ENCODE results near the gene PLEKHG1.

Gene PLEKHG1

GRCh38 chr6:150622941-150623874 lies 23.5 kb downstream of the PLEKHG1 start:
- no peak for TF ChIP-seq CTCF (IDR thresholded peaks at IDR 0.05)
- Histone ChIP-seq H3K4me1 (ENCODE audit: control insufficient read depth in 1 of 2, insufficient read depth in 1 of 2, low read depth in 1 of 2, low read length in 1 of 2) (no peaks in the 10 kb centered on the region), H3K4me3 (ENCODE audit: low read depth in 1 of 2, low read length in 1 of 2) (no peak overlapping the region), H3K27me3 (peaks cover 20% of the 10 kb centered on the region), H3K27ac (no peak overlapping the region), H3K9me3 (no peaks in the 10 kb centered on the region), H3K36me3 (no peaks in the 10 kb centered on the region)

GRCh38 chr6:150624191-150624590 lies 24.5 kb downstream of the PLEKHG1 start:
- no peak overlapping the region for H3K4me3 ChIP-seq (ENCODE audit: low read depth in 1 of 2, low read length in 1 of 2)
- no peaks in the 10 kb centered on the region for H3K9me3 ChIP-seq
- H3K36me3 ChIP-seq: no peaks in the 10 kb centered on the region
- H3K27me3 ChIP-seq: peaks cover 18% of the 10 kb centered on the region
- H3K27ac ChIP-seq: no peak overlapping the region
- TF ChIP-seq CTCF (IDR thresholded peaks at IDR 0.05): no peak
- no peaks in the 10 kb centered on the region for H3K4me1 ChIP-seq (ENCODE audit: control insufficient read depth in 1 of 2, insufficient read depth in 1 of 2, low read depth in 1 of 2, low read length in 1 of 2)

- Histone ChIP-seq H3K4me3 (ENCODE audit: low read depth in 1 of 2, low read length in 1 of 2) (no peak overlapping the region), H3K9me3 (no peaks in the 10 kb centered on the region), H3K27me3 (peaks cover 13% of the 10 kb centered on the region), H3K36me3 (no peaks in the 10 kb centered on the region), H3K4me1 (ENCODE audit: control insufficient read depth in 1 of 2, insufficient read depth in 1 of 2, low read depth in 1 of 2, low read length in 1 of 2) (no peaks in the 10 kb centered on the region), H3K27ac (no peak overlapping the region)
- no peak for TF ChIP-seq CTCF (IDR thresholded peaks at IDR 0.05)
Measured at GRCh38 chr6:150625927-150626326, 26.2 kb downstream of the PLEKHG1 start.

GRCh38 chr6:150627154-150627553 lies 27.5 kb downstream of the PLEKHG1 start:
- Histone ChIP-seq H3K27ac (no peak overlapping the region), H3K36me3 (no peaks in the 10 kb centered on the region), H3K4me3 (ENCODE audit: low read depth in 1 of 2, low read length in 1 of 2) (no peak overlapping the region), H3K27me3 (peaks cover 14% of the 10 kb centered on the region), H3K9me3 (no peaks in the 10 kb centered on the region), H3K4me1 (ENCODE audit: control insufficient read depth in 1 of 2, insufficient read depth in 1 of 2, low read depth in 1 of 2, low read length in 1 of 2) (no peaks in the 10 kb centered on the region)
- no peak for TF ChIP-seq CTCF (IDR thresholded peaks at IDR 0.05)

GRCh38 chr6:150627585-150628025 lies 27.9 kb downstream of the PLEKHG1 start:
- Histone ChIP-seq H3K27me3 (peaks cover 15% of the 10 kb centered on the region), H3K36me3 (no peaks in the 10 kb centered on the region), H3K4me3 (ENCODE audit: low read depth in 1 of 2, low read length in 1 of 2) (no peak overlapping the region), H3K4me1 (ENCODE audit: control insufficient read depth in 1 of 2, insufficient read depth in 1 of 2, low read depth in 1 of 2, low read length in 1 of 2) (no peaks in the 10 kb centered on the region), H3K9me3 (no peaks in the 10 kb centered on the region), H3K27ac (no peak overlapping the region)
- no peak for TF ChIP-seq CTCF (IDR thresholded peaks at IDR 0.05)

Data from neutrophil (primary cell).